ENCODE data around the gene TMEM178B.

Gene TMEM178B

GRCh38 chr7:141288626-141289025 is 214.8 kb downstream of the TMEM178B start:
- no peak overlapping the region for H3K4me3 ChIP-seq (ENCODE audit: low read length)
- DNase-seq (ENCODE audit: low read depth): no peak
- TF ChIP-seq CTCF (conservative IDR thresholded peaks at IDR 0.05; ENCODE audit: low read depth, low read length): no peak

- no peak for DNase-seq (ENCODE audit: low read depth)
- TF ChIP-seq CTCF (conservative IDR thresholded peaks at IDR 0.05; ENCODE audit: low read depth, low read length): no peak
- no peak overlapping the region for H3K4me3 ChIP-seq (ENCODE audit: low read length)
These were observed 216.5 kb downstream of the TMEM178B start for GRCh38 chr7:141290365-141290764.

- DNase-seq (ENCODE audit: low read depth): no peak
- H3K4me3 ChIP-seq (ENCODE audit: low read length): no peak overlapping the region
- no peak for TF ChIP-seq CTCF (conservative IDR thresholded peaks at IDR 0.05; ENCODE audit: low read depth, low read length)
These were observed 217.1 kb downstream of the TMEM178B start for GRCh38 chr7:141290973-141291372.

GRCh38 chr7:141291541-141291940 is 217.7 kb downstream of the TMEM178B start:
- H3K4me3 ChIP-seq (ENCODE audit: low read length): no peak overlapping the region
- no peak for DNase-seq (ENCODE audit: low read depth)
- no peak for TF ChIP-seq CTCF (conservative IDR thresholded peaks at IDR 0.05; ENCODE audit: low read depth, low read length)

GRCh38 chr7:141294143-141294829 is 220.4 kb downstream of the TMEM178B start:
- TF ChIP-seq CTCF (conservative IDR thresholded peaks at IDR 0.05; ENCODE audit: low read depth, low read length): no peak
- no peak for DNase-seq (ENCODE audit: low read depth)
- no peak overlapping the region for H3K4me3 ChIP-seq (ENCODE audit: low read length)

- no peak for DNase-seq (ENCODE audit: low read depth)
- TF ChIP-seq CTCF (conservative IDR thresholded peaks at IDR 0.05; ENCODE audit: low read depth, low read length): no peak
- no peak overlapping the region for H3K4me3 ChIP-seq (ENCODE audit: low read length)
These were observed 221.6 kb downstream of the TMEM178B start for GRCh38 chr7:141295367-141295895.

- no peak for DNase-seq (ENCODE audit: low read depth)
- TF ChIP-seq CTCF (conservative IDR thresholded peaks at IDR 0.05; ENCODE audit: low read depth, low read length): no peak
- no peak overlapping the region for H3K4me3 ChIP-seq (ENCODE audit: low read length)
These were observed 227.0 kb downstream of the TMEM178B start for GRCh38 chr7:141300816-141301215.

All from retinal pigment epithelial cell (primary cell).